HepG2 (cell line): ENCODE data around the gene ZNF584. TPM values are rescaled to one million over a fixed set of nuclear protein-coding genes. Genes with fewer than 3 reads are reported as not detected.

Experiments
- BCLAF1 ChIP-seq: fragments of 450-650 bp; IDR thresholded peaks from 2 replicates; pipeline ENCODE4 v1.6.1; 2017; ENCODE audit warnings: mild to moderate bottlenecking
- E2F1 ChIP-seq: sonication (generic); formaldehyde crosslinking; IDR thresholded peaks from 2 replicates; pipeline ENCODE4 v1.5.0; 2020; ENCODE audit warnings: missing genetic modification reagents
- E2F5 ChIP-seq: sonication (generic); formaldehyde crosslinking; conservative IDR thresholded peaks from 2 replicates; pipeline ENCODE4 v1.4.0; 2020; ENCODE audit warnings: missing genetic modification reagents
- HIVEP1 ChIP-seq: sonication (generic); formaldehyde crosslinking; IDR thresholded peaks from 2 replicates; pipeline ENCODE4 v1.4.0; 2020; ENCODE audit warnings: mild to moderate bottlenecking, missing genetic modification reagents
- RFX1 ChIP-seq: fragments of 450-650 bp; IDR thresholded peaks from 2 replicates; pipeline ENCODE4 v1.6.1; 2017
- SAP130 ChIP-seq: IDR thresholded peaks from 2 replicates; pipeline ENCODE4 v1.6.1; 2016; ENCODE audit warnings: low read depth
- SCMH1 ChIP-seq: sonication (generic); formaldehyde crosslinking; IDR thresholded peaks from 2 replicates; pipeline ENCODE4 v1.9.0; 2021; ENCODE audit warnings: missing genetic modification reagents, mild to moderate bottlenecking, borderline replicate concordance
- SMAD1 ChIP-seq: sonication (generic); formaldehyde crosslinking; IDR thresholded peaks from 2 replicates; pipeline ENCODE4 v1.4.0; 2020; ENCODE audit warnings: missing genetic modification reagents, low read depth, mild to moderate bottlenecking, borderline replicate concordance
- SMC3 ChIP-seq: IDR thresholded peaks from 2 replicates; pipeline ENCODE4 v1.6.1; 2011; ENCODE audit warnings: low read length, improper control_type of control experiment
- SMYD3 ChIP-seq: sonication (generic); formaldehyde crosslinking; IDR thresholded peaks from 2 replicates; pipeline ENCODE4 v1.8.1; 2023; ENCODE audit warnings: mild to moderate bottlenecking, missing genetic modification reagents
- ZBTB4 ChIP-seq: sonication (generic); formaldehyde crosslinking; IDR thresholded peaks from 2 replicates; pipeline ENCODE4 v1.4.0; 2020; ENCODE audit warnings: missing genetic modification reagents, mild to moderate bottlenecking, borderline replicate concordance
- ZBTB42 ChIP-seq: sonication (generic); formaldehyde crosslinking; IDR thresholded peaks from 2 replicates; pipeline ENCODE4 v1.5.0; 2020; ENCODE audit warnings: mild to moderate bottlenecking, missing genetic modification reagents
- ZBTB49 ChIP-seq: sonication (generic); formaldehyde crosslinking; IDR thresholded peaks from 2 replicates; pipeline ENCODE4 v1.4.0; 2020; ENCODE audit warnings: missing genetic modification reagents, borderline replicate concordance
- polyA plus RNA-seq, 8 experiments: library from polyadenylated mRNA; depleted of rRNA in 3 of 8; stranded (reverse) in 7 of 8; unstranded in 1 of 8; fragments of >200 nt; fragmentation: Illumina TruSeq in 4 of 8; extraction: Trizol in 4 of 8; gene quantifications; 2 replicates each; pipeline versions ENCODE4 v1.2.1 to v1.2.3, GENCODE V29; 2011 to 2016; ENCODE audit warnings: low read depth in 4 of 8, missing spikeins in 1 of 8, mixed read lengths in 1 of 8; ENCODE audit not compliant: insufficient read depth in 1 of 8
- total RNA-seq, 5 experiments: library from RNA; depleted of rRNA; stranded (reverse); fragments of >200 nt; fragmentation: Illumina TruSeq; extraction: Trizol; gene quantifications; 2 replicates each; pipeline ENCODE4 v1.2.3, GENCODE V29; 2016; ENCODE audit warnings: low read depth in 1 of 5

The ZNF584 gene
- total and polyA plus RNA-seq, 2 of the 13 experiments (the other 11 are each of a cell fraction or from before 2014, with no cell fraction given): 2.4 to 7.0 TPM

- TF ChIP-seq ZBTB4 (CRISPR knock-in tag) (peak; percentile 79; the same call in 1 of the 2 replicates), E2F5 (CRISPR knock-in tag) (0 out of 2 replicates have a peak, but pooled peaks have one; percentile 36), SMYD3 (CRISPR knock-in tag) (peak; percentile 52; the same call in 1 of the 2 replicates), ZBTB49 (CRISPR knock-in tag) (no peak), SCMH1 (CRISPR knock-in tag) (no peak), ZBTB42 (CRISPR knock-in tag) (no peak), BCLAF1 (no peak), SMAD1 (no peak), SAP130 (CRISPR knock-in tag) (peak; percentile 96), RFX1 (peak; percentile 89), SMC3 (no peak), E2F1 (peak; percentile 67; the same call in 1 of the 2 replicates), HIVEP1 (CRISPR knock-in tag) (peak; percentile 75; the same call in 1 of the 2 replicates)
Observed at GRCh38 chr19:58408152-58409009, at the start of gene ZNF584 (continued).
